ENCODE results near the gene HDAC11. TPM values are rescaled to one million over a fixed set of nuclear protein-coding genes. Genes with fewer than 3 reads are reported as not detected.
"Not testable (repeated sequence)": the region's sequence is repeated elsewhere in the genome, so short reads cannot be mapped to it uniquely, and the experiment has no call there.

The HDAC11 gene
- total and polyA plus RNA-seq, 2 experiments from 2014 or later, result 11.7 to 12.2 TPM

DNA sequence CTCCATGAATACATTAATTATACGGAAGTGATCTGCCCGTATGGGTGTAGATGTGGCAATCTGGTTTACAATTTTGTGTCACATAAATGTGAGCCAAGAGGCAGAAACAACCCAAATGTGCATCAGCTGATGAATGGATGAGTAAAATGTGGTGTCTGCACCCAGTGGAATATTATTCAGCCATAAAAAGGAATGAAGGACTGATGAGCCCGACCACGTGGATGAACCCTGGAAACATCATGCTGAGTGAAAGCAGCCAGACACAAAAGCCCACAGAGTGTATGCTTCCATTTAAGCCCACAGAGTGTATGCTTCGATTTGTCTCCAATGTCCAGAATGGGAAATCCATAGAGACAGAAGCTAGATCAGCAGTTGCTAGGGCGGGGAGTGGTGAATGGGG lies 41.2 kb downstream of the HDAC11 start:
- no peaks in the 10 kb centered on the region for H3K9me3 ChIP-seq (ENCODE audit: low read depth)
- no peak for TF ChIP-seq EZH2 (IDR thresholded peaks at IDR 0.05; ENCODE audit: insufficient read depth, poor library complexity, severe bottlenecking)
- TF ChIP-seq EZH2phosphoT487 (IDR thresholded peaks at IDR 0.05; ENCODE audit: insufficient read depth, low read depth), result no peak
- peaks cover 20% of the 10 kb centered on the region for H3F3A ChIP-seq (ENCODE audit: insufficient read depth)
- H3K36me3 ChIP-seq (ENCODE audit: low read depth), result no peaks in the 10 kb centered on the region
- H3K4me3 ChIP-seq, result no peak overlapping the region
- WGBS, 2 experiments (ENCODE audit: low coverage in 1 of 2, low lambda C conversion rate in 2 of 2, missing lambda C conversion rate in 2 of 2), result 60 to 63% methylated on average over 6 of the region's 6 CpGs
- no peak overlapping the region for H3K4me2 ChIP-seq (ENCODE audit: unreplicated experiment)
- H3K27me3 ChIP-seq (replicated peaks; ENCODE audit: insufficient read depth), result no peaks in the 10 kb centered on the region
- no peak overlapping the region for H2AFZ ChIP-seq
- H4K20me1 ChIP-seq (ENCODE audit: insufficient read depth), result no peaks in the 10 kb centered on the region
- H3K9me2 ChIP-seq (ENCODE audit: insufficient read depth), result no peaks in the 10 kb centered on the region
- H3K4me1 ChIP-seq (ENCODE audit: insufficient read depth), result peaks cover 19% of the 10 kb centered on the region
- in situ Hi-C loops (cut with MboI), result no loop called here
- no peak for DNase-seq
- H3K9ac ChIP-seq, result no peak overlapping the region
- no peak overlapping the region for H3K27ac ChIP-seq
- H3K79me2 ChIP-seq (ENCODE audit: insufficient read depth), result no peaks in the 10 kb centered on the region

DNA sequence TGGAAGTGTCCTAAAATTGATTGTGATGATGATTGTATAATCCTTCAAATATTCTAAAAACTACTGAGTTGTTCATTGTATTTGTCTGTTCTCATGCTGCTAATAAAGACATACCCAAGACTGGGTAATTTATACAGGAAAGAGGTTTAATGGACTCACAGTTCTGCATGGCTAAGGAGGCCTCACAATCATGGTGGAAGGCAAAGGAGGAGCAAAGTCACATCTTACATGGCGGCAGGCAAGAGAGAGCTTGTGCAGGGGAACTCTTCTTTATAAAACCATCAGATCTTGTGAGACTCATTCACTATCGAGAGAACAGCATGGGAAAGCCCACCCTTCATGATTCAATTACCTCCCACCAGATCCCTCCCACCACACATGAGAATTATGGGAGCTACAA lies 41.6 kb downstream of the HDAC11 start:
- DNase-seq; H3K27ac ChIP-seq; H3K79me2 ChIP-seq (ENCODE audit: insufficient read depth); H3K4me3 ChIP-seq; in situ Hi-C loops (cut with MboI); H3K9me2 ChIP-seq (ENCODE audit: insufficient read depth); H3K9me3 ChIP-seq (ENCODE audit: low read depth); H3K4me2 ChIP-seq (ENCODE audit: unreplicated experiment); H3K9ac ChIP-seq; H2AFZ ChIP-seq; H3K27me3 ChIP-seq (replicated peaks; ENCODE audit: insufficient read depth); H4K20me1 ChIP-seq (ENCODE audit: insufficient read depth); H3K36me3 ChIP-seq (ENCODE audit: low read depth): not testable (repeated sequence)
- 98% methylated on average over 2 of the region's 2 CpGs for WGBS, 2 experiments (ENCODE audit: low coverage in 1 of 2, low lambda C conversion rate in 2 of 2, missing lambda C conversion rate in 2 of 2)
- H3K4me1 ChIP-seq (ENCODE audit: insufficient read depth), result peaks cover 23% of the 10 kb centered on the region
- H3F3A ChIP-seq (ENCODE audit: insufficient read depth), result peaks cover 20% of the 10 kb centered on the region

DNA sequence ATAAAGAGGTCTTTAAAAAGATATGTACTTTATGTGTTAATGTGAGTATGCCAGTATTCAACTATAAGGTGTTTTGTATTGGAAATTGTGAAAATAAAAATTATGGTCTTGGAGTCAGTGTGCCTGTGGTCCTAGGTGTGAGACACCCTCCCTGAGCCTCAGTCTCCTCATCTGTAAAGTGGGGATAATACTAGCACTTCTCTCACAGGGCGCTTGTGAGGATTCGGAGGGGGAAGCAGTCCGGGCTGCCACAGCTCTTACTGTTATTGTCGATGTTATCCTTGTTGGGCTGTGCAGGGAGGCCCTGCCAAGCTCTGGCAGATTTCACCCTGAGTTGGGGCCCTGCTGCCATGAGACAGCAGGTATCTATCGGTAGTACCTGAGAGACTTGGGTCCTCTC lies 42.1 kb downstream of the HDAC11 start:
- peaks cover 20% of the 10 kb centered on the region for H3F3A ChIP-seq (ENCODE audit: insufficient read depth)
- no peaks in the 10 kb centered on the region for H3K27me3 ChIP-seq (replicated peaks; ENCODE audit: insufficient read depth)
- H3K79me2 ChIP-seq (ENCODE audit: insufficient read depth), result no peaks in the 10 kb centered on the region
- H3K9me3 ChIP-seq (ENCODE audit: low read depth), result no peaks in the 10 kb centered on the region
- in situ Hi-C loops (cut with MboI), result no loop called here
- TF ChIP-seq EZH2phosphoT487 (IDR thresholded peaks at IDR 0.05; ENCODE audit: insufficient read depth, low read depth), result no peak
- TF ChIP-seq EZH2 (IDR thresholded peaks at IDR 0.05; ENCODE audit: insufficient read depth, poor library complexity, severe bottlenecking), result no peak
- H3K4me3 ChIP-seq, result no peak overlapping the region
- no peaks in the 10 kb centered on the region for H4K20me1 ChIP-seq (ENCODE audit: insufficient read depth)
- no peak for DNase-seq
- no peak overlapping the region for H3K27ac ChIP-seq
- no peak overlapping the region for H3K4me2 ChIP-seq (ENCODE audit: unreplicated experiment)
- H3K9ac ChIP-seq, result no peak overlapping the region
- H3K4me1 ChIP-seq (ENCODE audit: insufficient read depth), result peaks cover 23% of the 10 kb centered on the region
- H3K9me2 ChIP-seq (ENCODE audit: insufficient read depth), result no peaks in the 10 kb centered on the region
- H3K36me3 ChIP-seq (ENCODE audit: low read depth), result no peaks in the 10 kb centered on the region
- WGBS, 2 experiments (ENCODE audit: low coverage in 1 of 2, low lambda C conversion rate in 2 of 2, missing lambda C conversion rate in 2 of 2), result 68 to 79% methylated on average over 5 of the region's 5 CpGs
- no peak overlapping the region for H2AFZ ChIP-seq

DNA sequence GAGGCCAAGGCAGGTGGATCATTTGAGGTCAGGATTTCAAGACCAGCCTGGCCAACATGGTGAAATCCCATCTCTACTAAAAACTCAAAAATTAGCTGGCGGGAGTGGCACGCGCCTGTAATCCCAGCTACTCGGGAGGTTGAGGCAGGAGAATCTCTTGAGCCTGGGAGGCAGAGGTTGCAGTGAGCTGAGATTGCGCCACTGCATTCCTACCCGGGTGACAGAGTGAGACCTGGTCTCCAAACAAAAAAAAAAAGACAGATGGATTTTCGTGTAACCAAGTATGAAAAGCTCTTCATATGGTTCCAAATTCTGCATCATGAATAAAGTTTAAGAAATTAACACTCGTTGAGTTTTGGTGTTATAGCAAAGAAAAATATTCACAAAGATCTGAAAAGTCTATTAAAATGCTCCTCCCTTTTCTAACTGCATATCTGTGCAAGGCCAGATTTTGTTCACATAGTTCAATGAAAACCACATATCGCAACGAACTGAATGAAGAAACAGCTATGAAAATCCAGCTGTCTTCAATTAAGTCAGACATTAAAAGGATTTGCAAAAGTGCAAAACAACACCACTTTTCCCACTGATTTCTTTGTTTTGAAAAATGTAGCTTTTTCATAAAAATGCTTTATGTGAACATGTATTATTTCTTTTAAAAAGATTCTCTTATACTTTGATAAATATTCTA lies 45.0 kb downstream of the HDAC11 start:
- peak overlapping the region; percentile 67 for H3K4me2 ChIP-seq (ENCODE audit: unreplicated experiment)
- H4K20me1 ChIP-seq (ENCODE audit: insufficient read depth), result no peaks in the 10 kb centered on the region
- H3K79me2 ChIP-seq (ENCODE audit: insufficient read depth), result no peaks in the 10 kb centered on the region
- no peaks in the 10 kb centered on the region for H3K27me3 ChIP-seq (replicated peaks; ENCODE audit: insufficient read depth)
- H3K9me2 ChIP-seq (ENCODE audit: insufficient read depth), result no peaks in the 10 kb centered on the region
- peaks cover 20% of the 10 kb centered on the region for H3F3A ChIP-seq (ENCODE audit: insufficient read depth)
- peak; percentile 90 for DNase-seq
- H3K27ac ChIP-seq, result peak overlapping the region; percentile 98
- 23 to 24% methylated on average over 10 of the region's 10 CpGs for WGBS, 2 experiments (ENCODE audit: low coverage in 1 of 2, low lambda C conversion rate in 2 of 2, missing lambda C conversion rate in 2 of 2)
- peaks cover 23% of the 10 kb centered on the region for H3K4me1 ChIP-seq (ENCODE audit: insufficient read depth)
- peak overlapping the region; percentile 80 for H3K9ac ChIP-seq
- in situ Hi-C loops (cut with MboI), result no loop called here
- 0 out of 2 replicates have a peak overlapping the region, but pooled peaks have one; percentile 1 for H3K4me3 ChIP-seq
- H3K9me3 ChIP-seq (ENCODE audit: low read depth), result no peaks in the 10 kb centered on the region
- H2AFZ ChIP-seq, result peak overlapping the region; percentile 89; the same call in 1 of the 2 replicates
- TF ChIP-seq EZH2 (IDR thresholded peaks at IDR 0.05; ENCODE audit: insufficient read depth, poor library complexity, severe bottlenecking) (no peak), EZH2phosphoT487 (IDR thresholded peaks at IDR 0.05; ENCODE audit: insufficient read depth, low read depth) (no peak)
- no peaks in the 10 kb centered on the region for H3K36me3 ChIP-seq (ENCODE audit: low read depth)

Measured in GM23248 (cell line).